Measurements from ENCODE around the gene SIRPA.

GRCh38 chr20:1887321-1887720 is 7.9 kb upstream of the SIRPA start:
- TF ChIP-seq POLR2AphosphoS5 (IDR thresholded peaks at IDR 0.05): no peak
- TF ChIP-seq CTCF (IDR thresholded peaks at IDR 0.05): no peak
